Neutrophil (primary cell): ENCODE data around the gene CORT.
A peak's percentile ranks its signal among the peaks of the same experiment; 100 is the strongest.

Experiments used
- H3K27ac ChIP-seq: fragments of 200-600 bp; sonication (generic); 2 replicates; pipeline ENCODE4 v1.5.1; 2016; ENCODE audit warnings: mild to moderate bottlenecking, moderate library complexity
- H3K27me3 ChIP-seq: fragments of 200-600 bp; sonication (generic); 2 replicates; pipeline ENCODE4 v1.6.0; 2016; ENCODE audit warnings: mild to moderate bottlenecking
- H3K36me3 ChIP-seq: fragments of 200-600 bp; sonication (generic); 2 replicates; pipeline ENCODE4 v1.5.1; 2017
- H3K4me1 ChIP-seq, 2 experiments: fragments of 200-600 bp in 1 of 2; sonication (generic) in 1 of 2; 1 replicate in 1 of 2; 2 replicates in 1 of 2; pipeline versions ENCODE4 v1.5.1 to v1.6.1; 2013 to 2016; ENCODE audit warnings: low read depth in 1 of 2, low read length in 1 of 2, mild to moderate bottlenecking in 1 of 2, moderate library complexity in 1 of 2; ENCODE audit not compliant: control insufficient read depth in 1 of 2, insufficient read depth in 1 of 2
- H3K4me3 ChIP-seq, 2 experiments: fragments of 200-600 bp in 1 of 2; sonication (generic) in 1 of 2; 1 replicate in 1 of 2; 2 replicates in 1 of 2; pipeline ENCODE4 v1.5.1; 2013 to 2016; ENCODE audit warnings: low read depth in 1 of 2, low read length in 1 of 2, mild to moderate bottlenecking in 1 of 2, moderate library complexity in 1 of 2
- H3K9me3 ChIP-seq: fragments of 200-600 bp; sonication (generic); 2 replicates; pipeline ENCODE4 v1.5.1; 2016
- CTCF ChIP-seq: fragments of 200-600 bp; sonication (generic); IDR thresholded peaks from 2 replicates; pipeline ENCODE4 v1.5.1; 2016; ENCODE audit warnings: antibody characterized with exemption

CORT gene

GRCh38 chr1:10489291-10490055 is 39.6 kb downstream of the CORT start:
- H3K4me1 ChIP-seq, result peaks cover 4 to 6% of the 10 kb centered on the region in 2 experiments
- TF ChIP-seq CTCF, result no peak
- no peaks in the 10 kb centered on the region for H3K9me3 ChIP-seq
- H3K27ac ChIP-seq, result no peak overlapping the region
- no peaks in the 10 kb centered on the region for H3K27me3 ChIP-seq
- no peak overlapping the region for H3K4me3 ChIP-seq
- H3K36me3 ChIP-seq, result no peaks in the 10 kb centered on the region

GRCh38 chr1:10490286-10490970 is 40.6 kb downstream of the CORT start:
- no peak overlapping the region for H3K4me3 ChIP-seq
- no peaks in the 10 kb centered on the region for H3K9me3 ChIP-seq
- H3K27me3 ChIP-seq, result no peaks in the 10 kb centered on the region
- no peak overlapping the region for H3K27ac ChIP-seq
- H3K4me1 ChIP-seq, result peaks cover 4 to 11% of the 10 kb centered on the region in 2 experiments
- H3K36me3 ChIP-seq, result no peaks in the 10 kb centered on the region
- TF ChIP-seq CTCF, result no peak

GRCh38 chr1:10494418-10494753 is 44.6 kb downstream of the CORT start:
- Histone ChIP-seq H3K4me1 (peaks cover 4 to 12% of the 10 kb centered on the region in 2 experiments), H3K27me3 (no peaks in the 10 kb centered on the region), H3K36me3 (no peaks in the 10 kb centered on the region), H3K27ac (no peak overlapping the region), H3K4me3 (no peak overlapping the region), H3K9me3 (no peaks in the 10 kb centered on the region)
- TF ChIP-seq CTCF, result no peak

GRCh38 chr1:10494754-10495474 is 45.1 kb downstream of the CORT start:
- TF ChIP-seq CTCF, result peak; percentile 87
- Histone ChIP-seq H3K4me1 (peaks cover 4 to 12% of the 10 kb centered on the region in 2 experiments), H3K27ac (peak overlapping the region; percentile 27)

DNA sequence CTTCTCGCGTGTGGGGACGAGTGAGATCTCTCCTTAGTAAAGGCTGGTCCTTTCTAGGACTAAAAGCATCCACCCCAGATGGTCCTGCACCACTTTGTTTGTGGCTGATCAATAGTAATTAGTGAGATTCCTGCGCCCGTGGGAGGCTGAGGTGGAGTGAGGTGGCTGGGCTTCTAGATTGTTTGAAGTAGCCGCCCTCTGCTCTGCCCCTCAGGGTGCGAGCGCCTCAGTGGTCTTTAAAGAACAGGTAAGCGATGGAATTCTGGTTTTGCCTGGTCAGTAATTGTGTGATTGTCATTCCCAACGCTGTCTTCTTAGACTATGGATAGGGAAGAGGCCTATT is 45.6 kb downstream of the CORT start:
- Histone ChIP-seq H3K4me3 (no peak overlapping the region), H3K27ac (peak overlapping the region; percentile 27), H3K27me3 (no peaks in the 10 kb centered on the region), H3K4me1 (peaks cover 4 to 13% of the 10 kb centered on the region in 2 experiments), H3K36me3 (no peaks in the 10 kb centered on the region), H3K9me3 (no peaks in the 10 kb centered on the region)
- no peak for TF ChIP-seq CTCF

More at GRCh38 chr1:10494754-10495474, 45.1 kb downstream of the CORT start:
- Histone ChIP-seq H3K36me3 (no peaks in the 10 kb centered on the region), H3K9me3 (no peaks in the 10 kb centered on the region), H3K27me3 (no peaks in the 10 kb centered on the region), H3K4me3 (peak overlapping the region in 1 of 2 experiments; percentile 9)
